LNCAP (cell line): ENCODE data around the gene TMEM131.

Experiments
- TF ChIP-seq, protein P1 (sequence below): fragments of 450-650 bp; IDR thresholded peaks from 2 replicates; pipeline ENCODE4 v1.5.1; 2017; ENCODE audit warnings: mild to moderate bottlenecking

TMEM131 gene

DNA sequence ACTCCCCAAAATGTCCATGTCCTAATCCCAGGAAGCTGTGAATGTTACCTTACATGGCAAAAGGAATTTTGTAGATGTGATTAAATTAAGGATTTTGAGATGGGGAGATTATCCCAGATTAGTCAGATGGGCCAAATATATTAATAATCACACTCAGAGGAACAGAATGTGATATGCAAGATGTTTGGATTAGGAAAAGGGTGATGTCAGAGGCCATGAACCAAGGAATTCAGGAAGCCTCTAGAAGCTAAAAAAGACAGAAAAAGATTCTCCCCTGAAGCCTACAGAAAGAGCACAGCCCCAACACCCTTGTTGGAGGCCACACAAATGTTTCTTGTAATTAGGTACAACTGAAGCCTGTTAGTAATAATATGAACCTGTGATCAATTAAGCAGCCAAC lies 13.1 kb downstream of the TMEM131 start:
- TF ChIP-seq, protein P1, sequence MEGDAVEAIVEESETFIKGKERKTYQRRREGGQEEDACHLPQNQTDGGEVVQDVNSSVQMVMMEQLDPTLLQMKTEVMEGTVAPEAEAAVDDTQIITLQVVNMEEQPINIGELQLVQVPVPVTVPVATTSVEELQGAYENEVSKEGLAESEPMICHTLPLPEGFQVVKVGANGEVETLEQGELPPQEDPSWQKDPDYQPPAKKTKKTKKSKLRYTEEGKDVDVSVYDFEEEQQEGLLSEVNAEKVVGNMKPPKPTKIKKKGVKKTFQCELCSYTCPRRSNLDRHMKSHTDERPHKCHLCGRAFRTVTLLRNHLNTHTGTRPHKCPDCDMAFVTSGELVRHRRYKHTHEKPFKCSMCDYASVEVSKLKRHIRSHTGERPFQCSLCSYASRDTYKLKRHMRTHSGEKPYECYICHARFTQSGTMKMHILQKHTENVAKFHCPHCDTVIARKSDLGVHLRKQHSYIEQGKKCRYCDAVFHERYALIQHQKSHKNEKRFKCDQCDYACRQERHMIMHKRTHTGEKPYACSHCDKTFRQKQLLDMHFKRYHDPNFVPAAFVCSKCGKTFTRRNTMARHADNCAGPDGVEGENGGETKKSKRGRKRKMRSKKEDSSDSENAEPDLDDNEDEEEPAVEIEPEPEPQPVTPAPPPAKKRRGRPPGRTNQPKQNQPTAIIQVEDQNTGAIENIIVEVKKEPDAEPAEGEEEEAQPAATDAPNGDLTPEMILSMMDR, result no peak

DNA sequence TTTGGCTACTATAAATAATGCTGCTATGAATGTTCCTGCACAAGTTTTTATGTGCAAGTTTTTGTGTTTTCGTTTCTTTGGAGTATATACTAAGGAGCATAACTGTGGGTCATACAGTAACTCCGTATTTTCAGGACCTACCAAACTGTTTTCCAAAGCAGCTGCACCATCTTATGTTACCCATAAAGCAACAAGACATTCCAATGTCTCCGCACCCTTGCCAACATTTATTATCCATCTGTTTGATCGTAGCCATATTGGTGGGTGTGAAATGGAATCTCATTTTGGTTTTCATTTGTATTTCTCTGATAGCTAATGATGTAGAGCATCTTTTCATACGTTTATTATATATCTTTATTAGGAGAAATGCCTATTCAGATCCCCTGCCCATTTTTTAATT lies 13.8 kb downstream of the TMEM131 start:
- TF ChIP-seq, protein P1, result no peak

DNA sequence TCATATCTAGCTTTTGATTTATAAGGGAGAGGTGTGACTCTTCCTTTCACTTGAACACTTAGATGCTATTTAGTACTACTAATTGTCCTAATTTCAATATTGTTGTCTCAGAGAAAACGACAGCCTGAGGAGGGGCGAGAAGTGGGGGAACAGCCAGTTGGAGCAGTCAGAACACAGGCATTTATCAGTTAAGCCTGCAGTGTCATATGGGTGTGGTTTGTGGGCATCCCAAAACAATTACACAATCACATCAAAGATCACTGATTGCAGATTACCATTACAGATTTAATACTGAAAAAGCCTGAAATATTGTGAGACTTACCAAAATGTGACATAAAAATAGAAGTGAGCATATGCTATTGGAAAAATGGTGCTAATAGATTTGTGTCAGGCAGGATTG lies 15.8 kb downstream of the TMEM131 start:
- TF ChIP-seq, protein P1, result no peak

DNA sequence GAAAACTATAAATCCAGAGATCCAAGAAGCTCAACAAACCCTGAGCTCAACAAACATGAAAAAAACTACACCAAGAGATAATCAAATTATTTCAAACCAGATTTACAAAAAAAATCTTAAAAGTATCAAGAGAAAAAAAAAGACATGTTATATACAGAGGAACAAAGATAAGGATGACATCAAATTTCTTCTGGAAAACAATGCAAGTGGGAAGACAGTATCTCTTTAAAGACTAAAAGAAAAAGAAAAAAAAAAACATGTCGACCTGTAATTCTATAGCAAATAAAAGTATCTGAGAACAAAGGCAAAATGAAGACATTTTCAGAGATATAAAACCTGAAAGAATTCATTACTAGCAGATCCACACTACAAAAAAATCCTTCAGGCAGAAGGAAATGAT lies 21.3 kb downstream of the TMEM131 start:
- TF ChIP-seq, protein P1, result no peak

DNA sequence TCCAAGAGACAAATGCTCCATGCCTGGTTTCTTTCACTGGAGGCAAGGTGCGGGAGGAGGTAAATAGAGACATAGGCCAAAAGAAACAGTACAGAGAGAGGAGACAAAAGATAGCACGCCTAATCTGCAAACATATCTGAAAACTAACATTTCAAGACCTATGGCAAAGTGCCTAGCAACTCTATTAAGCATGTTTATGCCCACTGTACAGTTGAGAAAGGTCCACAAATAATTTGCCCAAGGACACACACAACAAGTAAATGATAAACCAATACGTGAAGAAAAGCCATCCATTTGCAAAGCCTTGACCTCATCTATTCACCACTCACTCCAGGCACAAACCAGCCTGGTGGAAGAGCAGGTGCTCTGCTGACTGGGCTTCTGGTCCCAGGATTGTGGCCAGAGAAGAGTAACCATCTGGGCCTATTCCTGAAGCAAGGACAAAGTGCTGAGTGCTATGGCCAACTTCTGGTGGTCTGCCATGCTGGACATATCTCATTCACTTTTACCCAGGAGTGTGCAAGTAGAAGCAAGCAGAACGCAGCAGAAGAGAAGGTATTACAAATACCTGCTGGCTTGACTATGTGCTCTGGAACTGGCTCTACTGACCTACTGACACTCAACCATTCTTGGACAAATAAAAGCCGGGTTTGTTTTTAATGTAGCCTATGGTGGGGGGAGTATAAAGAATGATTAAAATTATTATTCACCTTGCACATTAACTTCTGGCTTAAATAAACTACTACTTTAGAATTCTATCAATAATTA lies 25.3 kb downstream of the TMEM131 start:
- TF ChIP-seq, protein P1, result no peak

DNA sequence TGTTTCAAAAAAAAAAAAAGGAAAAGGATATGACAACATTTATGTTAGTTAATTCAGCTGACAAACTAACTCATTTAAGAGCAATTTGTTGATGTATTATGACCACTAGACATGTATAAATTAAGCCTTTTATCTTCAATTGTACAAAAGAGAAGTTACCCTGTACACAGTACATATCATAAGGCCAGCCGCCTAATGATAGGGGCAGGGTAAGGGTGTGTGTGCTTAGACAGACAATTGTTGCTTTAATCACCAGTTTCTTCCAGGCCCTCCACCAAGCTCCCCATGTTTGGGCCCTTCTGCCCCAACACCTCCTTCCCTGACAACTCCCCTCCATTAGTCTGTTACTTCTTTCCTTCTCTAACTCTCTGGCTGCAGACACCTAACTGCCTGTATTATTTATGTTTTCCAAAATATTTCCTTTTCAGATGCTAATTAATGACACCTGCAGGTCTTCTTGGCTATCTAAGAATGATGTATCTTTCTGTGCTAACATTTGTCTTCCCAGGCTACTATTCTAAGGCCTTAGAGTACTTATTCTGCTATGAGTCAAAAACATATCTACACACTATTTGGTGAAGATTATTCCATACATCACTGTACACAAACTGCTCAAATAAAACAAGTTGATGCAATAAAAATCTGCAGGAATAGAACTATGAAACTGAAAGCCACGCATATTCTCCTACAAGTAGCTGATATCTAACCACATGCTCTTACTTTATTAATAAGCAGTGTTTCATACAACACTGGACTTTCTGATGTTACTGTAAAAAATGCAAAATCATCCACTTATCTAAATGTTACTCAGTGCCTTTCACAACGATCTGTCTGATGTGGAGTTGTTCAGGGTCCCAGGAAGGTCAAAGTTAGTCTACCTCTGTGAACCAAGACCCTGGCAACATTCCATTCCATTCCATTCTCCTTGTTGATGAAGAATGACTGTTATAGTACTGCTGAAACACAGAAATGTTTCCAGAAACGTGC lies 26.4 kb downstream of the TMEM131 start:
- TF ChIP-seq, protein P1, result no peak

DNA sequence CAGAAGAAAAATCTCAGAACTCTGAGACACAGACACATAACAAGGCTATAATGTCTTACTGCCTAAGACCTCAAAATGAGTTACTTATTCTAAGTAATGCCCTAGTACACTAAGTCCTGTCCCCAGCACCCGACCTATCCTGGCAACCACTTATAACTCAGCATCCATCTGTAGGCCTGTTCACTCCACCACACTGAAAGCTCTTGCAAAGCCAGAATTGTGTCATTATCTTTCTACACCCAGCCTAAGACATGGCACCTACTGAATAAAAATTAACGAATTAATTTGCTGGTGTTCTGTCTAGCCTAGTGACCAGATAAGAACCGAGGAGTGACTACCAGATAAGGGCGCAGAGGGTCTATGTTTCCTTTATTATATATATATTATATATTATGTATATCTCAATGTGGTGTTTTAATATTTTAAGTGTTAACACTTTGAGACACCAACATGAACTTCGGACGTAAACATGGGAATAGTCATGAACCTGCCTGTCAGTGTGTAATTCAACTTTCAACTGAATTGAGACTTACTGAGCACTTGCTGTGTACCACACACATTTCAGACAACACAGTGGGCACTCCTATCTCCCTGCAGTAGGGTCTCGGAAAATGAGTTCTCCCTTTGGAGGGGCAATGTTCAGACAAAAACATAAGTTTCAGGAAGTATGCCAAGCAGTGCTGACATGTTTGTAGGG lies 27.7 kb downstream of the TMEM131 start:
- TF ChIP-seq, protein P1, result no peak
